Measurements from ENCODE around the gene FDXACB1. TPM values are rescaled to one million over a fixed set of nuclear protein-coding genes. Genes with fewer than 3 reads are reported as not detected.

Gene FDXACB1
- total RNA-seq, 1 experiment from 2014 or later, result 2.8 TPM

DNA sequence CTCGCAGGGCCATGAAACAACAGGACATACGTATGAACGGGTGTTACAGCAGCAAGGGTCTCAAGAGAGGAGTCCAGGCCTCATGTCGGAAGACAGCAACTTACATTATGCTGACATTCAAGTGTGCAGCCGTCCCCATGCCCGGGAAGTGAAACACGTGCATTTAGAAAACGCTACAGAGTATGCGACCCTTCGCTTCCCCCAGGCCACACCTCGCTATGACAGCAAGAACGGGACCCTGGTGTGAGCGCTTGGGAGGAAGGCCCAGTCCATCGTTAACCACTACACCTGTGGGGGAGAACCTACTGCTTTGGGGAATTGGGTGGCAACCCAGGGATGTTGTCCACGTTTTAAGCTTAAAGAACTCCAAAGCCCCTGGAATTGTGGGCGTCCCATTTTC is 47.0 kb upstream of the FDXACB1 start:
- Histone ChIP-seq H3K4me2 (ENCODE audit: insufficient read depth, insufficient read length, low read length) (peak overlapping the region; percentile 48), H3K4me1 (ENCODE audit: insufficient read depth, low read length) (peaks cover 3% of the 10 kb centered on the region; the same call in 1 of the 2 replicates), H2AFZ (ENCODE audit: low read length) (no peak overlapping the region), H3K4ac (ENCODE audit: low read depth, low read length) (no peak overlapping the region), H3K9ac (ENCODE audit: extremely low read depth, insufficient read length, low read length) (no peak overlapping the region), H4K20me1 (ENCODE audit: control insufficient read depth, insufficient read depth, insufficient read length) (no peaks in the 10 kb centered on the region), H3K14ac (ENCODE audit: insufficient read depth, low read length) (no peak overlapping the region), H3K27ac (ENCODE audit: insufficient read length, low read depth, low read length) (peak overlapping the region; percentile 14), H3K18ac (ENCODE audit: insufficient read length, low read depth, low read length) (no peak overlapping the region), H2BK12ac (ENCODE audit: insufficient read length, low read depth, low read length) (no peak overlapping the region), H4K8ac (replicated peaks; ENCODE audit: insufficient read length, low read depth, low read length) (no peak overlapping the region), H2BK120ac (ENCODE audit: low read depth, low read length, poor library complexity, severe bottlenecking) (no peak overlapping the region), H2AK5ac (ENCODE audit: insufficient read length, low read length) (no peak overlapping the region), H4K91ac (ENCODE audit: insufficient read length, low read depth, low read length) (no peak overlapping the region), H4K5ac (ENCODE audit: insufficient read length, low read depth, low read length) (no peak overlapping the region), H3K27me3 (ENCODE audit: insufficient read depth, low read length) (no peaks in the 10 kb centered on the region), H2BK5ac (ENCODE audit: insufficient read length, low read length) (no peak overlapping the region), H3K23ac (ENCODE audit: insufficient read length, low read depth, low read length) (no peak overlapping the region), H3T11ph (ENCODE audit: low read length) (no peak overlapping the region), H2BK15ac (ENCODE audit: low read depth, low read length) (no peak overlapping the region), H3K56ac (ENCODE audit: insufficient read length, low read depth, low read length) (no peak overlapping the region), H3K79me2 (ENCODE audit: insufficient read depth, low read length) (no peaks in the 10 kb centered on the region), H2BK20ac (ENCODE audit: low read depth, low read length, poor library complexity, severe bottlenecking) (no peak overlapping the region), H3K23me2 (ENCODE audit: insufficient read length, low read depth, low read length, poor library complexity, severe bottlenecking) (peaks cover 5% of the 10 kb centered on the region), H3K9me3 (ENCODE audit: control insufficient read depth, low read depth, low read length) (no peaks in the 10 kb centered on the region), H3K79me1 (ENCODE audit: insufficient read depth, low read depth, low read length, poor library complexity, severe bottlenecking) (no peaks in the 10 kb centered on the region)
- peak overlapping the region in 1 of 3 experiments; percentile 85; a peak in 1 of 7 replicates for H3K27ac Mint-ChIP-seq
- peaks cover 31 to 33% of the 10 kb centered on the region in 2 experiments for H3K4me1 Mint-ChIP-seq
- H3K36me3 Mint-ChIP-seq (ENCODE audit: insufficient read depth in 1 of 3, low read depth in 3 of 3), result no peaks in the 10 kb centered on the region
- TF ChIP-seq, protein P1, sequence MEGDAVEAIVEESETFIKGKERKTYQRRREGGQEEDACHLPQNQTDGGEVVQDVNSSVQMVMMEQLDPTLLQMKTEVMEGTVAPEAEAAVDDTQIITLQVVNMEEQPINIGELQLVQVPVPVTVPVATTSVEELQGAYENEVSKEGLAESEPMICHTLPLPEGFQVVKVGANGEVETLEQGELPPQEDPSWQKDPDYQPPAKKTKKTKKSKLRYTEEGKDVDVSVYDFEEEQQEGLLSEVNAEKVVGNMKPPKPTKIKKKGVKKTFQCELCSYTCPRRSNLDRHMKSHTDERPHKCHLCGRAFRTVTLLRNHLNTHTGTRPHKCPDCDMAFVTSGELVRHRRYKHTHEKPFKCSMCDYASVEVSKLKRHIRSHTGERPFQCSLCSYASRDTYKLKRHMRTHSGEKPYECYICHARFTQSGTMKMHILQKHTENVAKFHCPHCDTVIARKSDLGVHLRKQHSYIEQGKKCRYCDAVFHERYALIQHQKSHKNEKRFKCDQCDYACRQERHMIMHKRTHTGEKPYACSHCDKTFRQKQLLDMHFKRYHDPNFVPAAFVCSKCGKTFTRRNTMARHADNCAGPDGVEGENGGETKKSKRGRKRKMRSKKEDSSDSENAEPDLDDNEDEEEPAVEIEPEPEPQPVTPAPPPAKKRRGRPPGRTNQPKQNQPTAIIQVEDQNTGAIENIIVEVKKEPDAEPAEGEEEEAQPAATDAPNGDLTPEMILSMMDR (conservative IDR thresholded peaks at IDR 0.05), result no peak
- no CpG with 5 or more reads among the region's 16 CpGs for WGBS (ENCODE audit: extremely low coverage, insufficient read length, low lambda C conversion rate)
- no peak for DNase-seq
- H3K4me3 Mint-ChIP-seq, result peak overlapping the region; percentile 67 to 80
- H3K27me3 Mint-ChIP-seq (ENCODE audit: low read depth), result no peaks in the 10 kb centered on the region
- H3K9me3 Mint-ChIP-seq, result no peaks in the 10 kb centered on the region
